Measurements from ENCODE around the gene LRRC3C.
A peak's percentile ranks its signal among the peaks of the same experiment; 100 is the strongest.

The LRRC3C gene

DNA sequence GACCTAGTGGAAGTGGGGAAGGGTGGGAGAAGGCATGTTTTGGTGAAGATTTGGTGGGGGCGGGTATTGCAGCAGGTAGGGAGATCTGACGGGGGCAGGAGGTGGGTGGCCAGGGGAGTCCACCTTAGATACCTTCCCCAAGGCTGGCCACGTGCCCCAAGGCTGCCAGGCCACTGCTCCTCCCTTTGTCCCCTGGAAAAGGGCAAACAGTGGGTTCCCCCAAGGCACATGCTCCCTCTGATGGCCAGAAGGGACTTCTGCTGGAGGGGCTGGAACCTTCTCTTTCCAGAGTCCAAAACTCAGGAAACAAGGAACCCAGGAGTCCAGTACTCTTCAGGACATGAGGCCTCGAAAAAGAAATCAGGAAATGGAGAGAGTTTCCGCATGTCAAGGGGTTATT, 46.9 kb downstream of the LRRC3C start:
- no peak for DNase-seq (ENCODE audit: low read depth in 2 of 2)

DNA sequence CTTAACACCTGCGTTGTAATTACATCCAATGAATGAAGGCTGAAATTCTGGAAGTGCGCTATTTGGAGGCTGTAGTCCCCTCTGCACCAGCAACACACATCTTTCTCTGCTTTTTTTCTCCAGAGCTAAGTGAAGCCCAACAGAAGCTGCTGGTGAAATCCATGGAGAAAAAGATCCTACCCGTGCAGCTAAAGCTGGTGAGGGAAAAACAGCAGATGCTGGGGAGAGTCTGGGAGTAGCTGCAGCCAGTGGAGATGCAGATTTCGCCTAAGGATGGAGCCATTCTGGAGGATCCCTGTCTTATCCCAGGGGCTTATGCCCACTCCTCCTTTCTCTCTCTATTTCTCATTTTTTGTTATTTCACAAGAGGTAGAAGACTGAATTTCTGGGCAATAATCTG, 48.3 kb downstream of the LRRC3C start:
- no peak for DNase-seq (ENCODE audit: low read depth in 2 of 2)

GRCh38 chr17:39979016-39979670, 51.6 kb downstream of the LRRC3C start:
- no peak for DNase-seq (ENCODE audit: low read depth in 2 of 2)

DNA sequence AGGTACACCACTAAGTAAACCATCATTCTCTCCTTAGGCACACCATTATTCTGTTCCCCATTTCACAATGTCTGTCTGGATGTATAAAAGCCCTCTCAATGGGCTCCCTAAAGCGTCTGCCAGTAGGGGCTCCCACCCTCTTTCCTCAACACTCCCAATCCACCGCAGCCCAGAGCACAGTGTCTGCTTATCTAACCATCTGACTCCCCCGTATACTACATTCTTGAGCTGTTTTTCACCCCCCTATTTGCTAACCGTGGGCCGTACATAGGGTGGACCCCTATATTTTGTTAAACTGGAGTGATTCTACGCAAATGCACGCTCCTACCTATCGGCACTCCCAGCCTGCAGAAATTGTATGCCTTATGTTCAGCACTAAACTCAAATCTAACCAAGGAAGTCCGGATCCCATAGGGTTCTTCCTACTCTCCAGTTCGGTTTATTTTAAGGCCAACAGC, 52.4 kb downstream of the LRRC3C start:
- no peak for DNase-seq (ENCODE audit: low read depth in 2 of 2)

- peak; percentile 93 to 97 for DNase-seq (ENCODE audit: low read depth in 2 of 2)
These were observed 53.0 kb downstream of the LRRC3C start, which contains the start of gene PSMD3 for GRCh38 chr17:39980351-39981206. PSMD3 (plus strand) TSS chr17:39980807; CDS start chr17:39980971, 164 bp downstream.

DNA sequence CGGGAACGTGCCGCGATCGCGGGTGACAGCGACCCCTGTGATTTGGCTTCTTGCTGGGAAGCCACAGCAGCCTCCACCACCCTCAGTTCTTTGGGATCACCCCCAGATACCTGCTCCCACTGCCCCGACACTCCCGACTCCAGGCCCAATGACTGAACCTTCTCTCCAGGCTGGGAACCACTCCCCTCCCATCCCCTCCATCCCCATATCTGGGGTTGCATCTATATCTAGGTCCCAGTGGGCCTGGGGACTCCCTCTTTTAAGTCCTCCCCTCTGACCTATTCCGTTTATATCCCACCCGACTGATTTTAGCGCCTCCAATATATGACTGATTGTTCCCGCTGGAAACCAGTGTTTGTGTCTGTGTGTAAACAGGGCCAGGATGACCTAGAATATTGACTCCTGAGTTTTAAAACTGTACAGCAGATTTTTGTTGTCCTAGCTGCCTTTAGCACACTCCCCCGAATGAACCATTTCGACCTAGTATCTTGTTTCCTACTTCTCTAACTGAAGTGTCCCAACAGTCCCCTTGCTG, 53.7 kb downstream of the LRRC3C start:
- no peak for DNase-seq (ENCODE audit: low read depth in 2 of 2)

GRCh38 chr17:39981766-39982375, 54.3 kb downstream of the LRRC3C start:
- DNase-seq (ENCODE audit: low read depth in 2 of 2) = no peak

DNA sequence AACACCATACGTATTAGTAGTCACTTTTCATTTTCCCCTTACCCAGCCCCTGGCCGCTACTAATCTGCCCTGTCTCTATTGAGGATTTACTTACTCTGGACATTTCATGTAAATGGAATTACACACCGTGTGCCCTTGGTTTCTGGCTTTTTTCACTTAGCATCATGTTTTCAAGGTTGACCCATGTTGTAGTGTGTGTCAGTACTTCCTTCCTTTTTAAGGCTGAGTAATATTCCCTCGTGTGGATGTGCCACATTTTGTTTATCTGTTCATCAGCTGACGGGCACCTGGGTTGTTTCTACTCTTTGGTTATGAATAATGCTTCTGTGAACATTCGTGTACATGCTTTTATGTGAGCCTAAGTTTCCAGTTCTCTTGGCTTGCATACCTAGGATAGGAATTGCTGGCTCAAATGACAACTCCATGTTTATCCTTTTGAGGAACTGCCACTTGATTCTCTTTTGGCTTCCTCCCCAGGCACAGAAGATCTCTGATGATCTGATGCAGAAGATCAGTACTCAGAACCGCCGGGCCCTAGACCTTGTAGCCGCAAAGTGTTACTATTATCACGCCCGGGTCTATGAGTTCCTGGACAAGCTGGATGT, 60.8 kb downstream of the LRRC3C start:
- DNase-seq (ENCODE audit: low read depth in 2 of 2) = no peak

- no peak for DNase-seq (ENCODE audit: low read depth in 2 of 2)
These were observed 66.9 kb downstream of the LRRC3C start for GRCh38 chr17:39994448-39994847.

Measured in stimulated activated CD4-positive, alpha-beta T cell treated with anti-CD3 and anti-CD28 coated beads, Interleukin-12 subunit alpha, Interleukin-12 subunit beta, amount 100 ng/mL, for 24 hours (primary cell).